NT2/D1 (cell line): ENCODE results near the gene RIMBP2.

Experiments
- YY1 ChIP-seq: IDR thresholded peaks from 2 replicates; pipeline ENCODE4 v1.6.1; 2011; ENCODE audit not compliant: insufficient read length, insufficient read depth
- ZNF274 ChIP-seq: IDR thresholded peaks from 2 replicates; pipeline ENCODE4 v1.6.1; 2011; ENCODE audit warnings: mild to moderate bottlenecking, low read depth, low read length

- no peak for TF ChIP-seq ZNF274
- TF ChIP-seq YY1, result no peak
Observed at GRCh38 chr12:130739571-130739970, 23.5 kb upstream of the RIMBP2 start.
